HepG2 (cell line): ENCODE data around the gene ZNF20. TPM values are rescaled to one million over a fixed set of nuclear protein-coding genes. Genes with fewer than 3 reads are reported as not detected.

Experiments
- BCL3 ChIP-seq: sonication (generic); formaldehyde crosslinking; IDR thresholded peaks from 2 replicates; pipeline ENCODE4 v1.5.1; 2020; ENCODE audit warnings: mild to moderate bottlenecking, missing genetic modification reagents, moderate library complexity
- GATAD2A ChIP-seq: IDR thresholded peaks from 2 replicates; pipeline ENCODE4 v1.6.1; 2016
- KDM5A ChIP-seq: fragments of 200-600 bp; sonication (generic); IDR thresholded peaks from 2 replicates; pipeline ENCODE4 v1.7.0; 2018; ENCODE audit warnings: antibody characterized with exemption, mild to moderate bottlenecking, low read length, borderline replicate concordance
- KDM5B ChIP-seq: sonication (generic); formaldehyde crosslinking; IDR thresholded peaks from 2 replicates; pipeline ENCODE4 v1.4.0; 2020; ENCODE audit warnings: missing genetic modification reagents, mild to moderate bottlenecking, borderline replicate concordance
- MEIS2 ChIP-seq: sonication (generic); formaldehyde crosslinking; IDR thresholded peaks from 2 replicates; pipeline ENCODE4 v1.9.0; 2021; ENCODE audit warnings: mild to moderate bottlenecking, missing genetic modification reagents
- MTA3 ChIP-seq: sonication (generic); formaldehyde crosslinking; IDR thresholded peaks from 2 replicates; pipeline ENCODE4 v1.4.0; 2020; ENCODE audit warnings: missing genetic modification reagents
- SIN3A ChIP-seq: IDR thresholded peaks from 2 replicates; pipeline ENCODE4 v1.6.1; 2011; ENCODE audit warnings: low read depth, mild to moderate bottlenecking, control low read depth, low read length, borderline replicate concordance
- SRSF1 ChIP-seq: fragments of 200-400 bp; formaldehyde crosslinking; optimal IDR thresholded peaks from 2 replicates; pipeline ENCODE3; 2017; ENCODE audit warnings: mild to moderate bottlenecking, low read depth, low read length, moderate library complexity
- TFDP2 ChIP-seq: sonication (generic); formaldehyde crosslinking; IDR thresholded peaks from 2 replicates; pipeline ENCODE4 v1.4.0; 2020; ENCODE audit warnings: missing genetic modification reagents
- TFE3 ChIP-seq: IDR thresholded peaks from 2 replicates; pipeline ENCODE4 v1.6.1; 2016
- ZBTB43 ChIP-seq: sonication (generic); formaldehyde crosslinking; conservative IDR thresholded peaks from 2 replicates; pipeline ENCODE4 v1.4.0; 2020; ENCODE audit warnings: missing genetic modification reagents
- ZHX2 ChIP-seq, 2 experiments: sonication (generic) in 1 of 2; formaldehyde crosslinking in 1 of 2; IDR thresholded peaks; 2 replicates each; pipeline versions ENCODE4 v1.6.1 to v1.9.0; 2014 to 2022; ENCODE audit warnings: antibody characterized with exemption in 1 of 2, borderline replicate concordance in 1 of 2, inconsistent platforms in 1 of 2, low read depth in 1 of 2, missing genetic modification reagents in 1 of 2
- ZNF160 ChIP-seq: sonication (generic); formaldehyde crosslinking; IDR thresholded peaks from 2 replicates; pipeline ENCODE4 v1.8.0; 2022; ENCODE audit warnings: mild to moderate bottlenecking, inconsistent platforms, missing genetic modification reagents
- ZNF350 ChIP-seq: sonication (generic); formaldehyde crosslinking; IDR thresholded peaks from 2 replicates; pipeline ENCODE4 v1.4.0; 2020; ENCODE audit warnings: mild to moderate bottlenecking, low read depth, missing genetic modification reagents, borderline replicate concordance
- ZNF570 ChIP-seq: sonication (generic); formaldehyde crosslinking; IDR thresholded peaks from 2 replicates; pipeline ENCODE4 v1.4.0; 2020; ENCODE audit warnings: mild to moderate bottlenecking, missing genetic modification reagents, borderline replicate concordance
- polyA plus RNA-seq, 8 experiments: library from polyadenylated mRNA; depleted of rRNA in 3 of 8; stranded (reverse) in 7 of 8; unstranded in 1 of 8; fragments of >200 nt; fragmentation: Illumina TruSeq in 4 of 8; extraction: Trizol in 4 of 8; gene quantifications; 2 replicates each; pipeline versions ENCODE4 v1.2.1 to v1.2.3, GENCODE V29; 2011 to 2016; ENCODE audit warnings: low read depth in 4 of 8, missing spikeins in 1 of 8, mixed read lengths in 1 of 8; ENCODE audit not compliant: insufficient read depth in 1 of 8
- total RNA-seq, 5 experiments: library from RNA; depleted of rRNA; stranded (reverse); fragments of >200 nt; fragmentation: Illumina TruSeq; extraction: Trizol; gene quantifications; 2 replicates each; pipeline ENCODE4 v1.2.3, GENCODE V29; 2016; ENCODE audit warnings: low read depth in 1 of 5

ZNF20 gene
- total and polyA plus RNA-seq, 2 of the 13 experiments (the other 11 are each of a cell fraction or from before 2014, with no cell fraction given) = 1.6 to 8.0 TPM

- peak; percentile 90 for TF ChIP-seq BCL3 (CRISPR knock-in tag)
- TF ChIP-seq ZNF570 = no peak
- peak; percentile 87 for TF ChIP-seq KDM5B (CRISPR knock-in tag)
- TF ChIP-seq ZHX2 (IDR thresholded peaks at IDR 0.05; ENCODE audit: low read depth) = peak; percentile 28; the same call in 1 of the 2 replicates
- no peak for TF ChIP-seq ZHX2 (CRISPR knock-in tag; IDR thresholded peaks at IDR 0.05; ENCODE audit: borderline replicate concordance)
- TF ChIP-seq MEIS2 (CRISPR knock-in tag) = peak; percentile 73; the same call in 1 of the 2 replicates
- peak; percentile 66 for TF ChIP-seq TFDP2 (CRISPR knock-in tag)
- 0 out of 2 replicates have a peak, but pooled peaks have one; percentile 29 for TF ChIP-seq GATAD2A
- peak; percentile 53; the same call in 1 of the 2 replicates for TF ChIP-seq ZNF160 (CRISPR knock-in tag)
- peak; percentile 84 for TF ChIP-seq SRSF1
- TF ChIP-seq SIN3A = peak; percentile 96
- TF ChIP-seq MTA3 = no peak
- TF ChIP-seq ZBTB43 (CRISPR knock-in tag) = 0 out of 2 replicates have a peak, but pooled peaks have one; percentile 55
- TF ChIP-seq ZNF350 = peak; percentile 45; the same call in 1 of the 2 replicates
- TF ChIP-seq KDM5A = peak; percentile 80; the same call in 1 of the 2 replicates
- TF ChIP-seq TFE3 (CRISPR knock-in tag) = peak; percentile 24; the same call in 1 of the 2 replicates
Observed at GRCh38 chr19:12162882-12163806, 23.0 kb upstream of the ZNF20 start, which contains the start of gene ZNF136 (continued).
